GM04504 (cell line): Measurements from ENCODE around the gene MYL3.
"Not testable (repeated sequence)": the region's sequence is repeated elsewhere in the genome, so short reads cannot be mapped to it uniquely, and the experiment has no call there.

ENCODE experiments used
- DNase-seq: peaks from one replicate; pipeline ENCODE4 v3.0.0-alpha.2; 2012; ENCODE audit warnings: low read depth

Gene MYL3

DNA sequence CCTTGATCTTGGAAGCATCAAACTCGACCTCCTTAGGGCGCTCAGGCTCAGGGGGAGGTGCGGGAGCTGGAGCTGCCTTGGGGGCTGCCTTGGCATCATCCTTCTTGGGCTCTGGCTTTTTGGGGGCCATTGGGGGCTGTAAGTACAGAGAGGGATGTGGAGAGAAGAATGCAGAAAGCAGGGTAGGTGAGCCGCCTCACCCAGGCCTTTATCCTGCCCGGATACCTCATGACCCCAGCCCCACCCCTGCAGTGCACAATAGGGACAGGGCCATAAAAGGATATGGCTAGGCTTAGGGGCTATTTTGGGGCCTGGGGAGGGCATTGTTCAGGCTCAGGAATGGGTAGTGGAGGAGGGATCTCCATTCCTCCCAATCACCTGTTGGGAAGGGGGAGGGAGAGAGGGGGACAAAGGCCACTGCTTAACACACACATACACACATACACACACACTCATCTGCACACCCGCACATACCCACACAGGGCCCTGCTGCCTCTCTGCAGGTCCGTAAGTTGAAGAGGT, at the start of gene MYL3:
TSS of gene MYL3 (minus strand) at position 184 of the 522 bp plus-strand sequence. CDS start at position 130, 54 bp downstream.
- DNase-seq: no peak

DNA sequence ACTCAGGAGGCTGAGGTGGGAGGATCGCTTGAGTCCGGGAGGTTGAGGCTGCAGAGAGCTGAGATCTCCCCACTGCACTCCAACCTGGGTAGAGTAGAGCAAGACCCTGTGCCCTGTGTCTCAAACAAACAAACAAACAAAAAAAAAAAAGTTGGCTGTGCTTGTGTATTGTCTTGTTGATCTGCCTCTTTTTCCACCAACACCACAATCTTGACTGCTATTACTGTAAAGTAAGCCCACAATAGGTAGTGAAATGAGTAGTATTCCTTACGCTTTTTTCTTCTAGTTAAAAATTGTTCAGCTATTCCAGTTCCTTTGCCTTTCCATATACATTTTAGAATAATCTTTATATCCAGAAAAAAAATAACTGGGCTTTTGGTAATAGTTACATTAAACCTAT, 49.7 kb upstream of the MYL3 start:
- no peak for DNase-seq

DNA sequence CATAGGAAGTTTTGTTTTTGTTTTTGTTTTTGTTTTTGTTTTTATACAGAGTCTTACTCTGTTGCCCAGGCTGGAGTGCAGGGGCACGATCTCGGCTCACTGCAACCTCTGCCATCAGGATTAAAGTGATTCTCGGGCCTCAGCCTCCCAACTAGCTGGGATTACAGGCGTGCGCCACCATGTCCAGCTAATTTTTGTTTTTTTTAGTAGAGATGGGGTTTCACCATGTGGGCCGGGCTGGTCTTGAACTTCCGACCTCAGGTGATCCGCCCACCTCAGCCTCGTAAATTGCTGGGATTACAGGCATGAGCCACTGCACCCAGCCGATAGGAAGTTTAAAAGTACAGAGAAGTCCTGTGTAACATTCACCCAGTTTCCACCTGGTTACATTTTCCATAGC, 47.7 kb upstream of the MYL3 start:
- DNase-seq: not testable (repeated sequence)

DNA sequence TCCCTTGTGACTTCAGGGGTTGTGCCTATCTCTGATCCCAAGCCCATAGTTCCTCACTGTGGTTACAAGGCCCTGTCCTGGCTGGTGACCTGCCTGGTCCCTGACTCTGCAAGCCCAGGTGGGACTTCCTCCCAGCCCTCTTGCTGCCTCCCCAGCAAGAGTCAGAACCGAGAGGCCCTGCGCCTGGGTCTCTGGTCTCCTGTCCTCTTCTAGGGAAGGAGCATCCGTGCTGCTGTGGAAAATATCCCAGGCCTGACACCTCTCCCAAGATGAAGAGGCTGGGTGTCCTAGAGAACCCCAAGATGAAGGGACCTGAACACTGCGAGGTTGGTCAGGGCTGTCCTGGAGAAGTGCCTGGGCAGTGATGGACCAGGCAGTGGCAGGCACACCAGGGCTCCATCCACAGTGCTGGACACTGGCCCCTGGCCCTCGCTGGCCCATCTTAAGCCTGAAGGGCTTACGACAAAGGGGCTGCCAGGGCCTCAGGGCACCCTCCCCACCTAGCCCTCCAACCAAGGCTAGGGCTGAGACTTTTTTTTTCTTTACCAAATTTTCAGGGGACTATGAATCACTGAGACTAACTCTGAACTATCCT, 47.0 kb upstream of the MYL3 start:
- no peak for DNase-seq

DNA sequence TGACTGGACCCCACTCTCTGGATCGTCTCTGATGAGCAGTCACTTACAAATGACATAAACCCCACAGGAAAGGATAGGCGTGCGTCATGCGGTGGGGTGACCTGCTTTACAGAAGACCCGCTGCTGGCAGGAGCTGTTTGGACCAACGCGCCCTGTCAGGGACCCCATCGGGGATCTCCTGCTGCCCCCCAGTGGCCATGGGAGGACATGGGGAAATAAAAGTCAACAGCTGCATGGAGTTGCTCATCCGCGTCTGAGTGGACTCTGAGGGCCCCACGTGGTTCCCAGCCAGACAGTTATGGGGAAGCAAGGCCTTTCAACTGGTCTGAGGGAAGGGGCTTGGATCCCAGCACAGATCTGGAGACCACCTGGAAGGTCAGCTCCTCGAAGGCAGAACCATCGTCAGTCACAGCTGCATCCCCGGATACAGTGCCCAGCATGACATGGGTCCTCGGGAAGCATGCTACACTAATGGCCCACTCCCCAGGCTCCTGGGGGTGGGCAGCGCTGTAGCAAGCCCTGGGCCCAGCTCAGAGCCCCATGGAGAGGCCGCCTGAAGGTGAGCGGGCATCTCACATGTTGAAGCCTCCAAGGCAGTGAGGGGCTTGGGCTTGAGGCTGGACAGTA, 46.4 kb upstream of the MYL3 start:
- peak; percentile 67 for DNase-seq

DNA sequence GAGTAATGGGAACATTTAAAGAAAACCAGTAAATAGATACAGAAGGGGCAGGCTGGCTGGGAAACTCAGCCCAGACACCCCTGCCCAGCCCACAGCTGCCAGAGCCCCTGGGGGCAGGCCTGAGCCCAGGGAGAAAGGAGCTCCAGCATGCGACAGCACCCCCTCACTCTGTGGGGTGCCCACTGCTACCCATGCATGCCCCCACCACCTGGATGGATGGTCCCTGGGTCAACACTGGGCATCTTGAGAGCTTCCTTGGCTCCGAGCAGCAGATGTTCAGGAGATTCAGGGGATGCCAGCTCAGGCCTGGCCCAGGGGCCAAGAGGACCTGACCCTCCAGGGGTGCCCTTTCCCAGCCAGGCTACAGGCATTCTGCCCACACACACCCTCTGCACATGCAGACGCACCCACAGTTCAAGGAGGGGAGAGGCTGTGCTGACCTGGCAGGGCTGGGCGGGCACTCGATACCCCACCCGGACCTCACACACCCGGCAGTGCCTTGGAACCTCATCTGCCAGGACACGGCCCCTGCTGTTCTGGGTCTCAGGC, 45.8 kb upstream of the MYL3 start:
- DNase-seq: no peak

DNA sequence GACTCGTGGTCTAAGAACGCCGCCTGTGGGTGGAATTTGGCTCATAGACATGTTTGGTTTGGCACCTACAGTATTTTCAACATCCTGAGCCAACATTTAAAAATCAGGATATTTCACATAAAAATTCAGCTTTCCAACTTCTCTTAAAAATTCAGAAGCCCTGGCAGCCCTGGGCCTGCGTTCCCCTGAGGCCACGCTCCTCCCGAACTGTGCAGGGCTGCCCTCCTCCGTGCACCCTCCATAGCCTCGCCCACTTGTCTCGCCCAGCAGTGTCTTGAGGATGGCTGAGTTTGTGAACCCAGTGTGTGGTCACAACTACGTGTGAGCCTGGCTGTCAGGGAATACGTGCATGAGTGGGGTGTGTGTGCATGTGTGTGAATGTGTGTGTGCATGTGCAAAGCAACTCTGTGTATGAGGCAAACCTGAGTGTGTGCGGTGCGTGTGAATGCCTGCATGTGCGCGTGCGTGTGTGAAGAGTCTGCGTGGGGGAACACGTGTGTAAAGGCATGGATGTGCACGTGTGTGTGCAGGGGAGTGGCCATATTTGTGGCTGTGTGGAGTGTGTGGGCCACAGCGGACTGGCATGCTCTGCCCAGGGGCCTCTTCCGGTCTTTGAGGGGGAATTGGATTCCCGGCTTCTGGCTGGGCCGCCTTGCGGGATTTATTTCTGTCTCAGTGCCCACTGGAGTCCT, 45.2 kb upstream of the MYL3 start:
- DNase-seq: no peak

DNA sequence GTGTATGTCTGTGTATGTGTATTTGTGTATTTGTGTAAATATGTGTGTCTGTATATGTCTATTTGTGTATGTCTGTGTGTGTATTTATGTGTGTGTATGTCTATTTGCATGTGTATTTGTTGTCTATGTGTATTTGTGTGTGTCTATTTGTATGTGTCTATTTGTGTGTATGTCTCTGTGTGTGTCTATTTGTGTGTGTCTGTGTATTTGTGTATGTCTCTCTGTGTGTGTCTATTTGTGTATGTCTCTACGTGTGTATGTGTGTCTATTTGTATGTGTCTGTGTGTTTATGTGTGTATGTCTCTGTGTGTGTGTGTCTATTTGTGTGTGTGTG, 44.7 kb upstream of the MYL3 start:
- no peak for DNase-seq

DNA sequence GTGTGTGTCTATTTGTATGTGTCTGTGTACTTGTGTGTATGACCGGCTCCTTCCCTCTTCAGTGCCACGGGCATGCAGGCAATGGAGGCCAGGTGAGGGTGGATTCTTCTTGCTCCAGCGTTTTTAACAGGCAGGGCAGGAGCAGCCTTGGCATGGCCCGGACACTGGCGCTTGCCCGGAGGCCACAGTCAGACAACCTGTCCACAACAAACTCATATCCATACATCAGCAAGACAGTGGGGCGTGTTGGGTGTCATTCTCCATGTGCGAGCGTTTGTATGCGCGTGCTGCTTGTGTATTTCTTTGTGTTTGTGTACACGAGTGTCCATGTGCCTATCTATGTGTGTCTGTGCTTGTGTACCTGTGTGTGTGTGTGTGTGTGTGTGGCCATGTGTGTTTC, 44.0 kb upstream of the MYL3 start:
- DNase-seq: no peak

DNA sequence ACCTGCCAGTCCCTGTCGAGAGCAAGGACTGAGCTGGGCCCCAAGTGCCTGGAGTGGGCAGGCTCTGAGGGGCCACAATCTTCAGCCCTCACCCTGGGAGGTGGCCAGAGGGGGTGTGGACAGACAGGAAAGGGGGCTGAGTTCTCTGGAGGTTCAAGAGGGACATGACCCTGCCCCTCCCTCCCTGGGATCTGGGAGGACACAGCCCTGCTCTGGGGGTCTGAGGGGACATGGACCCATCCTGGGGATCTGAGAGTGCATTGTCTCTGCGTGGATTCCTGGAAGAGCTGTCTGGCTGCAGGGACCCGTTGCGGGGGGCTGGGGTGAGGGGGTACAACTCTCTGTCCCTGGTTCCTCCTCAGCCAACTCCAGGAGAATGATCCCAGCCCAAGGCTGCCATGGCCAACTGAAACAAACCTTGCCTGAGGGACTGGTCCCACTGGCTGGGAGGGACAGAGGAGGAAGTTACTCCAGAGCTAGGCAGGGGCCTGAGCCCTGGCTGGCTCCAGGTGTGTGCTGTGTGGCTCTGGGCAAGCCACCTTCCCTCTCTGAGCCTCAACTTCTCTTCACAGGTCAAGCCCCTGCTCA, 43.3 kb upstream of the MYL3 start:
- no peak for DNase-seq

DNA sequence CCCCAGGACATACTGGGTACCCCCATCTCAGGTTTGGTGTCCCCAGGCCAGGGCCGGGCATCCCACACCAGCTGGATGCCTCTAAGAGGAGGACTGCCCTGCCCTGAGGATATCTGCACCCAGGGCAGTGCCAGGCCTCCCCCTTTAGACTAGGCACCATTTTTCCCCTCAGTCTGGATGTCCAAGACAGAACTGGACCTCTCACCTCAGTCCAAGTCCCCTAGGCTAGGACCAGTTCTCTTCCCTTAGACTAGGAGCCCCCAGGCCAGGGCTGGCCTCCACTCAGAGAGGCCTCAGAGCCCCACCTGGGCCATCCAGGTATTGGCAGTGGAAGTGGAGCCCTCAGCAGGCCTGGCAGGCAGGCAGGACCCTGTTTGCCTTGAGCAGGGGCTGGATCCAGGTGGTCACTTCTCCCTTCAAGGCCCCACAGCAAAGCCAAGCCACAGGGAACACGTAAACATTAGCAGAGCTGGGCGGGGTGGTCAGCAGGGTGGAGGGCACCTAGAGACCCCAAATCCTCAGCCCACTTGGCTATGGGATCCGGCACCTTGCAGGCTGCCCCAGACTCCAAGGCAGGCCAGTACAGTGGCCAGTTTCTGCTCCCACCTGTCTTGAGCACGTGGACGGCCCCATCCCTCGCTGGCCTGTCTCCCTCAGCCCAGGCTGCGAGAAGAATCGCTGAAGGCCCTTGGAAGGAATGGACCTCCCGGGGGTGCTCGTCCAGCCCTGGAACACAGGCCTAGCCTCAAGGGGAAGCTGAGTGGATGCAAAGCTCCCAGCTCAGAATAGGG, 42.6 kb upstream of the MYL3 start:
- DNase-seq: no peak

DNA sequence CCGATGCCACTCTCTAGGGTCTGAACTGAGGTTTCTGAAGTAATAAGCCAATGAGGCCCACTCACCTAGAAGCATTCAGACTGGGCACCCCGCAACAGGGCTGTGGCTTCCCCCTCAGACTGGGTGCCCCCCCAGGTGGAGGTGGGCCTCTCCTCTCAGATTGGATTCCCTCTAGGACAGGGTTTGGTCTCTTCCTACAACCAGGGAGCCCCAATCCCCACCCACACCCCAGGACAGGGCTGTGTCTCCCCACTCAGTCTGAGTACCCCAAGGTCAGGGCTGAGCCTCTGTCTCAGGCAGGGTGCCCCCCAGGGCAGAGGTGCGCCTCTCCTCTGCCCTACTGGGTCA, 41.9 kb upstream of the MYL3 start:
- no peak for DNase-seq

DNA sequence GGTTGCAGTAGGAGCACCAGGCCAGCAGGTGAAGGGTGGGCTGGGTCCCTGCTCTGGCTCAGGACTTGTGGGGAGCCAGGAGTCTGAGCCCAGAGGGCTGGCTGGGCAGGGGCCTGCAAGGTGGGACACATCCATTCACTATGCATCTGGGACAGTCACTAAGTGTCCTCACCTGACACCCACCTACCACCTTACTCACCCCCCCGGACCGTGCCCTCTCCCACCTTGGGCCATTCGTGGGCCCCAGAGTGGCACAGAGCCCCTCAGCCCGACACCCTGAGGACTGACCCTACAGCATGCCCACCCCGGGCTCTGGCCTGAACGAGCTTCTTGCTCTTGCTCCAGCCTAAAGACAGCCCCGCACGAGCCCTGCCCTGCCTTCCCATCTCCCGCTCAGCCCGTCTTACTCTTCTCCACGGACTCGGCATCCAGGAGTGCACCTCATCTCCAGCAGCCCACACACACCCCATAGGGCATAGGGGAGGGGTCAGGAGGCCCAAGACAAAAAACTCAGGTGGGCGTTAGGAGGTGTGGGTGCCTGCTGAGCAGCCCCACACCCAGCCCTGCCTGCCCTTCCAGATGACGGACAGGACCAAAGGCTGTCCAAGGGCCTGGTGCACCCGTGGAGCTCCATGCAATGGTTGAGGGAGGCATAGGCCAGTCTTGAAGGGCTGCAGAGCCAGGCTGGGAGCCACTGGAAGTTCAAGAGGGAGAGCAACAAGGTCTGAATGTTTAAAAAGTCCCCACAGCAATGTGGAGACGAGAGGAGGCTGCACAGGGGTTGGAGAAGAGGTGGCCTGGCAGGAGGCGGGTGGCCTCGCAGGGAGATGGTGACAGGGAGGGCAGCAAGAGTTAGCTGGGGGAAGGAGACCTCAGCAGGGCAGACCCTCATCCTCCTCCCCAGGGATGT, 41.3 kb upstream of the MYL3 start:
- DNase-seq: no peak

DNA sequence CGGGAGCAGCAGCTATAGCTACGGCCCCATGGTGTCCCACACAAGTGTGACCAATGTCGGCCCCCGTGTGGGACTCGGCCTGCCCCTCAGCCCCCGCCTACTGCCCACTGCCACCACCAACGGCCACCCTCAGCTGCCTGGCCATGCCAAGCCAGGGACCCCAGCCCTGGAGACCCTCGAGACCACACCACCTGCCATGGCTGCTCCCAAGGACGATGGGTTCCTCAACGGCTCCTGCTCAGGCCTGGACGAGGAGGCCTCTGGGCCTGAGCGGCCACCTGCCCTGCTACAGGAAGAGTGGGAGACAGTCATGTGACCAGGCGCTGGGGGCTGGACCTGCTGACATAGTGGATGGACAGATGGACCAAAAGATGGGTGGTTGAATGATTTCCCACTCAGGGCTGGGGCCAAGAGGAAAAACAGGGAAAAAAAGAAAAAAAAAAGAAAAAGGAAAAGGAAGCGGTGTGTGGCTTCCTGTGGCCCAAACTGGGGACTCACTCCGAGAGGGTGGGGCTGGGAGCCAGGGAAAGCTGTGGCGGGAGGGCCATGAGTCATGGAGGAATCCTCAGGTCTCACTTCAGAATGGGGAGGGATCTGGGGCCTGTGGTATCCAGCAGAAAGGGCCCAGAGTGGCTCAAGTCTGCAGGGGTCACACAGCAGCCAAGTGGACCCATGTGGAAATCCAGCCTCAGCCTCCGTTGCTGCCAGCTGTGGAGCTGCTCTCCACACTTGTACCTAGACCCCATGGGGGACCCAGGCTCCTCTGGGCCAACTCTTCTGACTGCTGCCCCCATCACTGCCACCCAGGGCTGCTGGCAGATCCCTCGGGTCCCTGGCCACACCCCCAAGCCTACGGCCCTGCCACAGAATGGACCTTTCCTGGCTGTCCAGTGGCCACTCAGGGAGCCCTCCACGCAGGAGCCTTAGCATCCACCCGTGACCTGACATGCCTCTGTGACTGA, 40.4 kb upstream of the MYL3 start:
- no peak for DNase-seq

DNA sequence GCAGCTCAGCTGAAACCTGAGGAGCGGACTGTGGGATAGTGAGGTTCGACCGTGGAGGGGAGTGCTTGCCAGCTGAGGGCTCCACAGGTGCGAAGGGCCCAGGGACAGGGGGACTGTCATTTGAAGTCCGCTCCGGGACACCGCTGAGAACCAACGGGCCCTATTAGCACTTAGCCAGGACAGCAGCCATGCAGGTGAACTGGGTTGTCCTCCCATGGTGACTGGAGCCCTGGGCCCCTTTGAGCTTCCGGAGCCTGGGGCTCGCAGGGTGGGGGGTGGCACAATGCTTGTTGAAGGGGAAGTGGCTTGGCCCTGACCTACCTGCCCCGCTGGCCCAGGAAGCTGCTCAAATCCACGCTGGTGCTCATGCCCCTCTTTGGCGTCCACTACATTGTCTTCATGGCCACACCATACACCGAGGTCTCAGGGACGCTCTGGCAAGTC, 39.0 kb upstream of the MYL3 start:
- no peak for DNase-seq

DNA sequence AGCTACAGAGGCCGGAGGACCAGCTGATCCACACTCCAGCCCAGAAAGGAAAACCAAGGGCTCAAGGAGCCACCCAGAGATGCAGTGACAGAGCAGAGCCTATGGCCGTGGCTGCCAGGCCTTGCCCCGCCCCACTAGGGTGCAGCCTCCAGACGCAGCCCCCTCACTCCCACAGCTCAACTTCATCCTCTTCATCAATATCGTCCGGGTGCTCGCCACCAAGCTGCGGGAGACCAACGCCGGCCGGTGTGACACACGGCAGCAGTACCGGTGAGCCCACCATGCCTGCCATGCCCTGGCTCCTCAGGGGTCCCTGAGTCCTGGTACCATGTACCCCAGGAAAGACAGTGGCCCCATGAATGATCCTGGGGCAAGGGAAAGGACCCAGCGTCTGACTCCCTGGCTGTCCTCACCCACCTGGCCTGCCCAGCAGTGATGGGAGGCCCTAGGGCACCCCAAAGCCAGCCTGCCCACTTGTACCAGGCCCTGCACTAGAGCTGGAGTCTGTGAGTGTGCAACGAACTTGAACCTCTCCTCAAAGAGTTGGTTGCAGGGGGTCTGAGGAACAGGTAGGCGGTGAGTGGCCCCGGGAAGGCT, 38.4 kb upstream of the MYL3 start:
- DNase-seq: no peak

DNA sequence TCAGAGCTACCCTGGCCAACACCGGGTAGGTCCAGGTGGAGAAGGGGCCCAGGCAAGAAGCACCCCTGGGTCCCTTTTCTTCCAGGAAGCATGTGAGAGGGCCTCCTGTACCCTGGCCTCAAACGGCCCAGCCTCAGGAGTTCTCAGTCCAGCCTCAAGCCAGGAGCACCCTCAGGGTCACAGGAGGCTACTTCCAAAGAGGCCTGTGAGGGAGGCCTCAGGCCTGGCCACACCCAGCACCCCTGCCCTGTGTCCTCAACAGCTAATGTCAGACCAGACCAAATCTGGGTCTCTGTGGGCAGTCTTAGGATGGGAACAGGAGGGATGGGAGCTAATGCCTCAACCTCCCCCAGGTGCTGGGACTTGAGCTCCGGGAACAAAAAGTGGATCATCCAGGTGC, 37.8 kb upstream of the MYL3 start:
- DNase-seq: no peak

DNA sequence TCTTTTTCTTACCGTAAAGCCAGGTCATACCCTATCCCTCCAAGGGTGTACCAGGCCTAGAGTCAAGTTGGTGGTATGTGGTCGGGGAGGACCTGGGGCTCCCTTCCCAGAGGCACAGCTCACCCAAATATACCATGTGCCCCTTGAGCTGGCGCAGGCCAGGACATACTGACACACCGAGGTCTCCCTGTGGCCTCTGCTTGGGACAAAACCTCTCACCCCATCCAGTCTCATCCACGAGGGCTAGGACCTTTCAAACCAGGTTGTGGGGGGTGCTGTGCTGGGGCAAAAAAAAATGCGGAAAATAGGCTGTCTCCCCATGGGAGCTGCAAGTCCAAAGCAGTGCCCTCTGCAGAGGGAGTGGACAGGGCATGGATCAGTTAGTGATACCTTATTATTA, 37.1 kb upstream of the MYL3 start:
- no peak for DNase-seq

DNA sequence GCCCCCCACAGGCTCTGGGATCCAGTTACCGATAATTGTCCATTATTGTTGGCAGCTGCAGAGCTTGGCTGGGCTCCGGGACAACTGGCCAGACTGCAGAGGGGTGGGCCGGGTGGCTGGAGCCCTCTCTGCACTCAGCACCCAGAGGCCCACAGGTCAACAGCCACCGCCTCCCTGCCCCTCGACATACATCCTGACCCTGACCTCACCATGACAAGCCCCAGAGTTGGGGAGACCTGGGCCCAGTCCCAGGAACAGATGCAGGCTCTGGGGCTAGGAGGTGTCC, 36.7 kb upstream of the MYL3 start:
- no peak for DNase-seq
